ENCODE results near the gene C17orf100.

DNA sequence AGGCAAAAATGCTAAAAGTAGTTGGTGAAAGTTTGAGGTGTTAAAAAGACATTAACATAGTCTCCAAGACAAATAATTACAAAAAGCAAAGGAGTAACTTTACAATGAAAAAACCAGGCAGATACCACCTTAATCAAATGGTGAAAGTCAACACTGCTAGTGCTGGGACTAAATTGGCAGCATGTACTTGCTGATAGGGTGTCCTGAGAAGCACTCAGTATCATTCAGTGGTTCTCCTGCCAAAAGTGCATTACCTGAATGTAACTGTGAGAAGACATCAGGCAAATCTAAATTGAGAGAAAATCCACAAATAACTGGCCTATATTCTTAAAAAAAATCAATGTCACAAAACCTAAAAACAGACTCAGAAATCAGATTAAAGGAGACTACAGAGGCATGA is 19.0 kb upstream of the C17orf100 start:
- TF ChIP-seq, protein P1, sequence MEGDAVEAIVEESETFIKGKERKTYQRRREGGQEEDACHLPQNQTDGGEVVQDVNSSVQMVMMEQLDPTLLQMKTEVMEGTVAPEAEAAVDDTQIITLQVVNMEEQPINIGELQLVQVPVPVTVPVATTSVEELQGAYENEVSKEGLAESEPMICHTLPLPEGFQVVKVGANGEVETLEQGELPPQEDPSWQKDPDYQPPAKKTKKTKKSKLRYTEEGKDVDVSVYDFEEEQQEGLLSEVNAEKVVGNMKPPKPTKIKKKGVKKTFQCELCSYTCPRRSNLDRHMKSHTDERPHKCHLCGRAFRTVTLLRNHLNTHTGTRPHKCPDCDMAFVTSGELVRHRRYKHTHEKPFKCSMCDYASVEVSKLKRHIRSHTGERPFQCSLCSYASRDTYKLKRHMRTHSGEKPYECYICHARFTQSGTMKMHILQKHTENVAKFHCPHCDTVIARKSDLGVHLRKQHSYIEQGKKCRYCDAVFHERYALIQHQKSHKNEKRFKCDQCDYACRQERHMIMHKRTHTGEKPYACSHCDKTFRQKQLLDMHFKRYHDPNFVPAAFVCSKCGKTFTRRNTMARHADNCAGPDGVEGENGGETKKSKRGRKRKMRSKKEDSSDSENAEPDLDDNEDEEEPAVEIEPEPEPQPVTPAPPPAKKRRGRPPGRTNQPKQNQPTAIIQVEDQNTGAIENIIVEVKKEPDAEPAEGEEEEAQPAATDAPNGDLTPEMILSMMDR (IDR thresholded peaks at IDR 0.05): no peak
- TF ChIP-seq POLR2A (IDR thresholded peaks at IDR 0.05): no peak
- TF ChIP-seq EP300 (IDR thresholded peaks at IDR 0.05): no peak
- TF ChIP-seq POLR2AphosphoS5 (IDR thresholded peaks at IDR 0.05): no peak

Measured in suprapubic skin (tissue), 4 donors.